Endothelial cell of umbilical vein (primary cell): ENCODE results near the gene SLC6A2. TPM values are rescaled to one million over a fixed set of nuclear protein-coding genes. Genes with fewer than 3 reads are reported as not detected.
A peak's percentile ranks its signal among the peaks of the same experiment; 100 is the strongest.

Source experiments
- BruUV-seq: library from RNA; stranded (reverse); fragments of 400-500 nt; replicated peaks from 2 replicates; lab custom pipeline; 2021; lab: Mats Ljungman, UMichigan
- CTCF ChIA-PET: fragments of 300-600, 350-600 bp; sonication (Branson Sonifier 250); formaldehyde crosslinking; loops from one replicate; lab custom pipeline; 2021; ENCODE audit warnings: antibody characterized with exemption, inconsistent platforms; lab: Charles Lee
- POLR2A ChIA-PET: fragments of 300-600, 350-600 bp; sonication (Branson Sonifier 250); formaldehyde crosslinking; loops from one replicate; lab custom pipeline; 2021; ENCODE audit warnings: antibody characterized with exemption, inconsistent platforms; lab: Charles Lee
- DNase-seq: peaks from one replicate; pipeline ENCODE4 v3.0.0-alpha.2; 2011; ENCODE audit warnings: low read depth, low spot score
- FAIRE-seq: peaks from 2 replicates; lab custom pipeline; 2011; peaks lifted over from hg19 to GRCh38; lab: Jason Lieb, UNC
- H2AFZ ChIP-seq: 2 replicates; pipeline ENCODE4 v1.6.0; 2012; ENCODE audit warnings: low read depth, low read length, control low read depth, inconsistent platforms
- H3K27ac ChIP-seq: 2 replicates; pipeline ENCODE4 v1.5.1; 2011; ENCODE audit warnings: low read depth, mild to moderate bottlenecking, control low read depth, low read length, moderate library complexity; ENCODE audit not compliant: insufficient read depth
- H3K27me3 ChIP-seq, 2 experiments: 2 replicates each; pipeline versions ENCODE4 v1.6.0 to v1.6.1; 2011; ENCODE audit warnings: low read length in 2 of 2, mixed read lengths in 1 of 2; ENCODE audit not compliant: control insufficient read depth in 2 of 2, insufficient read depth in 2 of 2
- H3K36me3 ChIP-seq, 2 experiments: 2 replicates in 1 of 2; 3 replicates in 1 of 2; pipeline ENCODE4 v1.5.1; 2011; ENCODE audit warnings: low read length in 2 of 2, mild to moderate bottlenecking in 1 of 2, moderate library complexity in 1 of 2; ENCODE audit not compliant: control insufficient read depth in 2 of 2, insufficient read depth in 2 of 2; ENCODE audit errors: extremely low read depth in 1 of 2
- H3K4me1 ChIP-seq: 3 replicates; pipeline ENCODE4 v1.5.1; 2011; ENCODE audit warnings: mild to moderate bottlenecking, low read length; ENCODE audit not compliant: control insufficient read depth, insufficient read depth; ENCODE audit errors: extremely low read depth
- H3K4me2 ChIP-seq: 2 replicates; pipeline ENCODE4 v1.6.1; 2011; ENCODE audit warnings: low read length, control low read depth, mixed read lengths; ENCODE audit not compliant: insufficient read depth
- H3K4me3 ChIP-seq, 3 experiments: fragments of 200-600 bp in 1 of 3; sonication (generic), shearing (Covaris generic) in 1 of 3; replicated peaks in 1 of 3; 2 replicates each; pipeline ENCODE4 v1.5.1; 2011 to 2016; ENCODE audit warnings: control low read depth in 3 of 3, low read length in 3 of 3, mild to moderate bottlenecking in 2 of 3, inconsistent platforms in 1 of 3, low read depth in 1 of 3, moderate library complexity in 1 of 3; ENCODE audit not compliant: insufficient read depth in 1 of 3
- H3K79me2 ChIP-seq: 2 replicates; pipeline ENCODE4 v1.6.0; 2012; ENCODE audit warnings: low read length, inconsistent platforms; ENCODE audit not compliant: control insufficient read depth, insufficient read depth
- H3K9ac ChIP-seq: replicated peaks from 2 replicates; pipeline ENCODE3; 2011; ENCODE audit warnings: low read length, control low read depth; ENCODE audit not compliant: insufficient read depth; ENCODE audit errors: extremely low read depth
- H3K9me1 ChIP-seq: replicated peaks from 3 replicates; pipeline ENCODE4 v1.6.0; 2011; ENCODE audit warnings: mild to moderate bottlenecking, low read length; ENCODE audit not compliant: control insufficient read depth, insufficient read depth; ENCODE audit errors: extremely low read depth
- H3K9me3 ChIP-seq: replicated peaks from 2 replicates; pipeline ENCODE4 v1.5.1; 2012; ENCODE audit warnings: low read length, inconsistent platforms; ENCODE audit not compliant: control insufficient read depth, insufficient read depth
- H4K20me1 ChIP-seq: replicated peaks from 2 replicates; pipeline ENCODE3; 2011; ENCODE audit warnings: mild to moderate bottlenecking, low read length; ENCODE audit not compliant: control insufficient read depth, insufficient read depth; ENCODE audit errors: extremely low read depth
- GATA2 ChIP-seq: IDR thresholded peaks from 2 replicates; pipeline ENCODE4 v1.7.0; 2011; ENCODE audit warnings: low read depth, mild to moderate bottlenecking, moderate library complexity, mixed read lengths, low read length; ENCODE audit not compliant: insufficient read length, insufficient read depth
- JUN ChIP-seq: IDR thresholded peaks from 2 replicates; pipeline ENCODE4 v1.6.1; 2011; ENCODE audit warnings: borderline replicate concordance, low read depth; ENCODE audit not compliant: insufficient read length, insufficient read depth
- MYC ChIP-seq: IDR thresholded peaks from one replicate; pipeline ENCODE4 v1.6.1; 2011; ENCODE audit warnings: mild to moderate bottlenecking, low read depth, low read length
- POLR2A ChIP-seq: IDR thresholded peaks from 2 replicates; pipeline ENCODE4 v1.6.1; 2012; ENCODE audit warnings: low read depth, mild to moderate bottlenecking, control low read depth, low read length
- POLR2AphosphoS5 ChIP-seq: IDR thresholded peaks from 2 replicates; pipeline ENCODE4 v1.6.1; 2012; ENCODE audit warnings: low read depth, mild to moderate bottlenecking, control low read depth, low read length, moderate library complexity; ENCODE audit not compliant: insufficient read depth
- dilution Hi-C: fragments of 300-500 bp; cut with MboI; formaldehyde crosslinking; loops from one replicate; pipeline ENCODE4 v1.15.0; 2019; ENCODE audit warnings: low sequenced_read_pairs; ENCODE audit not compliant: extremely low pct_ligation_motif_present
- intact Hi-C: fragments of 100-400 bp; cut with micrococcal nuclease; formaldehyde crosslinking; loops from one replicate; pipeline ENCODE4 v1.10.0; 2022
- polyA plus RNA-seq, 4 experiments: library from polyadenylated mRNA; depleted of rRNA in 3 of 4; stranded (reverse) in 3 of 4; unstranded in 1 of 4; fragments of >200 nt; gene quantifications; 2 replicates each; pipeline versions ENCODE4 v1.2.1 to v1.2.3, GENCODE V29; 2011 to 2012; ENCODE audit warnings: missing spikeins in 1 of 4
- total RNA-seq: library from RNA; stranded (reverse); gene quantifications from 2 replicates; pipeline ENCODE4 v1.2.3, GENCODE V29; 2021
- TF ChIP-seq, protein P1 (sequence below), 2 donors: IDR thresholded peaks; 1 replicate in 1 of 2; 2 replicates in 1 of 2; pipeline ENCODE4 v1.5.1; 2011; ENCODE audit warnings: low read length in 2 of 2, mild to moderate bottlenecking in 2 of 2, moderate library complexity in 2 of 2, control low read depth in 1 of 2, inconsistent platforms in 1 of 2, low read depth in 1 of 2; ENCODE audit not compliant: insufficient read depth in 1 of 2; ENCODE audit errors: extremely low read depth in 1 of 2
- TF ChIP-seq, protein P2 (sequence below): IDR thresholded peaks from 2 replicates; pipeline ENCODE4 v1.6.1; 2011; ENCODE audit not compliant: insufficient read depth, insufficient read length

The SLC6A2 gene
- total and polyA plus RNA-seq, 2 donors (not counting 3 experiments of a cell fraction or from before 2014, with no cell fraction given), result not detected

DNA sequence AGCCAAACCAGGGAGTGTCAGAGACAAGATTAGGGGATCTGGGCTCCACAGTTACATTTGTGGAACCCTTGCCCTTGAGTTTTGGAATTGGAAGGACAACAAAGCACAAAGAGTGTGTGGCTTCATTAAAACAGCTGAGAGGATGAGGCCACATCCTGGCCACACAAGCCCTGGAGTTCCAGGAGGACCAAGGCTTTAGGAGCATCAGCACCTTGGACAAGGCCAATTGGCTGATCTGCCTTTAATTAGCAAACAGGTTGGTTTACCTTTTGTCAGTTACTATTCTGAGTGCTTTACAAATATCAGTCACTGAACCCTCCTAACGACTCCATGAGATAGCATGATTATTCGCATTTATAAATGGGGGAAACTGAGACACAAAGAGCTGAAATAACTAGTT, 54.7 kb downstream of the SLC6A2 start:
- Histone ChIP-seq H3K9me3 (no peaks in the 10 kb centered on the region), H3K27ac (no peak overlapping the region), H3K4me2 (no peak overlapping the region), H3K4me3 (no peak overlapping the region), H3K4me1 (no peaks in the 10 kb centered on the region), H3K9me1 (no peaks in the 10 kb centered on the region), H3K27me3 (peaks cover 3% of the 10 kb centered on the region in 2 experiments), H2AFZ (no peak overlapping the region), H3K9ac (no peak overlapping the region), H3K36me3 (no peaks in the 10 kb centered on the region), H3K79me2 (no peaks in the 10 kb centered on the region), H4K20me1 (no peaks in the 10 kb centered on the region)
- no peak for DNase-seq
- ChIA-PET POLR2A (no interaction called here), CTCF (interaction anchor here (1.1 to 18.0 kb wide), 3 partner anchors 9 to 608 kb away, joined by 3 to 408 read pairs (median 3); no protein-coding TSS in a partner anchor)
- TF ChIP-seq POLR2AphosphoS5 (no peak), JUN (no peak), MYC (no peak)
- dilution Hi-C loops (no loop called here), intact Hi-C loops (no loop called here)
- FAIRE-seq, result no peak
- no TSS peak for BruUV-seq

DNA sequence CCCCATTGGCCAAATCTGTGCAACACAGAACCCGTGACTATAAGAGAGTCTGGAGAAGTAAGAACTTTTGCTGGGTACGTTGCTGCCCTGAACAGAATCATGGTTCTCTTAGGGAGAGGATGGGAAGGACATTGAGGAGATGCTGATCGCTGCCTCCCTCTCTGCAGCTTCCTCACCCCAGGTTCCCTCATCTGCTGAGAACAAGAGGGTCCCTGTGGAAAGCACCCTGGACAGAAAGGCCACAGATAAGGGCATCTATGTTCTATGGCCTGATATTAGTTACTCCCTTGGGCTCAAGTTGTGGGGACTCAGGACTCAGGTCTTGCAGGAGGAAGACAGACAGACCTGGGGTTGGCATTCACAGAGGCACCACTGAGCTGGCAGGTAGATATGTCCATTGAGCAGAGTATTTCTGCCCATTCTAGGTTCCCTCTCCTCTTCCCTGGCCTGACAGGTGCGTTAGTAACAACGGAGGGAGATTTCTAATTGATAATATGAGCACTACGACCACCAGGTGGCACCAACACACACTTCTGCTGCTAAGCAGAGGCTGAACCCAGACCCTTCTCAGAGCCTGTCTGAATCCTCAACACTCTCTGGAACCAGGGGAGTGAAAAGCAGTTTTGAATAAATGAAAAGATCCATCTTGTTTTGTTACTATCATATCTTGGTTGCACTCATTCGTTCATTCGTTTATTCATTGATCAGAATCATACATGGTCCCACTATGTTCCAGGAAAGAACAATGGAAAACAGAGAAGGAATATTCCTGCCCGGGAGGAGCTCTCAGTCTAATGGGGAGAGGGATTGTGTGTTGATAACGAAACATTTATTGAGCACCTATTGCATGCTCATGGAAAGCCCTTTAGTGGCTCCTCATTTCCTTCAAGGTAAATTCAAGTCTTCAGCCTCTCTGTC, 56.4 kb downstream of the SLC6A2 start:
- Histone ChIP-seq H3K4me1 (no peaks in the 10 kb centered on the region), H3K79me2 (no peaks in the 10 kb centered on the region), H3K9ac (no peak overlapping the region), H3K27ac (no peak overlapping the region), H3K9me1 (no peaks in the 10 kb centered on the region), H3K4me2 (no peak overlapping the region), H3K27me3 (peaks cover 1 to 2% of the 10 kb centered on the region in 2 experiments), H3K4me3 (no peak overlapping the region), H2AFZ (no peak overlapping the region), H3K36me3 (no peaks in the 10 kb centered on the region), H4K20me1 (no peaks in the 10 kb centered on the region), H3K9me3 (no peaks in the 10 kb centered on the region)
- dilution Hi-C loops, result no loop called here
- CTCF ChIA-PET, result interaction anchor here (0.6 to 2.0 kb wide), 12 partner anchors 17 to 606 kb away, joined by 3 to 26 read pairs (median 6); no protein-coding TSS in a partner anchor
- POLR2A ChIA-PET, result no interaction called here
- DNase-seq (peak; percentile 47), FAIRE-seq (peak; percentile 69)
- no TSS peak for BruUV-seq
- TF ChIP-seq MYC (no peak), POLR2A (no peak), GATA2 (no peak), POLR2AphosphoS5 (no peak), JUN (no peak)
- TF ChIP-seq, protein P1, sequence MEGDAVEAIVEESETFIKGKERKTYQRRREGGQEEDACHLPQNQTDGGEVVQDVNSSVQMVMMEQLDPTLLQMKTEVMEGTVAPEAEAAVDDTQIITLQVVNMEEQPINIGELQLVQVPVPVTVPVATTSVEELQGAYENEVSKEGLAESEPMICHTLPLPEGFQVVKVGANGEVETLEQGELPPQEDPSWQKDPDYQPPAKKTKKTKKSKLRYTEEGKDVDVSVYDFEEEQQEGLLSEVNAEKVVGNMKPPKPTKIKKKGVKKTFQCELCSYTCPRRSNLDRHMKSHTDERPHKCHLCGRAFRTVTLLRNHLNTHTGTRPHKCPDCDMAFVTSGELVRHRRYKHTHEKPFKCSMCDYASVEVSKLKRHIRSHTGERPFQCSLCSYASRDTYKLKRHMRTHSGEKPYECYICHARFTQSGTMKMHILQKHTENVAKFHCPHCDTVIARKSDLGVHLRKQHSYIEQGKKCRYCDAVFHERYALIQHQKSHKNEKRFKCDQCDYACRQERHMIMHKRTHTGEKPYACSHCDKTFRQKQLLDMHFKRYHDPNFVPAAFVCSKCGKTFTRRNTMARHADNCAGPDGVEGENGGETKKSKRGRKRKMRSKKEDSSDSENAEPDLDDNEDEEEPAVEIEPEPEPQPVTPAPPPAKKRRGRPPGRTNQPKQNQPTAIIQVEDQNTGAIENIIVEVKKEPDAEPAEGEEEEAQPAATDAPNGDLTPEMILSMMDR (IDR thresholded peaks at IDR 0.05; ENCODE audit: extremely low read depth in 1 of 2, insufficient read depth in 1 of 2, low read depth in 1 of 2, low read length in 2 of 2), result peak; percentile 61 to 69
- TF ChIP-seq, protein P2, sequence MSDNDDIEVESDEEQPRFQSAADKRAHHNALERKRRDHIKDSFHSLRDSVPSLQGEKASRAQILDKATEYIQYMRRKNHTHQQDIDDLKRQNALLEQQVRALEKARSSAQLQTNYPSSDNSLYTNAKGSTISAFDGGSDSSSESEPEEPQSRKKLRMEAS, result no peak
- intact Hi-C loops, result loop anchor here (1.0 kb wide), 2 partner anchors 130 to 606 kb away; no protein-coding TSS in a partner anchor
